Omental fat pad (tissue), 4 donors: ENCODE measurements around the gene IFFO2. TPM values are rescaled to one million over a fixed set of nuclear protein-coding genes. Genes with fewer than 3 reads are reported as not detected.

Experiments
- ATAC-seq: fragments of 150-250 bp; one replicate; pipeline ENCODE4 v1.9.1; 2016; ENCODE audit warnings: mild to moderate bottlenecking, moderate library complexity; ENCODE audit not compliant: low FRiP score
- DNase-seq: peaks from one replicate; pipeline ENCODE4 v3.0.0-alpha.2; 2019; ENCODE audit warnings: low spot score
- total RNA-seq, 4 donors: library from RNA; depleted of rRNA; stranded (reverse); fragments of >200 nt; gene quantifications; one replicate each; pipeline ENCODE4 v1.1.0, GENCODE V29; 2016
- TF ChIP-seq, protein P1 (sequence below), 3 donors: fragments of 450-650 bp; IDR thresholded peaks; one replicate each; pipeline ENCODE4 v1.5.1; 2016 to 2017; ENCODE audit warnings: antibody characterized with exemption in 3 of 3, mild to moderate bottlenecking in 3 of 3, moderate library complexity in 2 of 3

Gene IFFO2
- total RNA-seq, 4 donors from 2014 or later, result 2.3 to 12.9 (median 7.7) TPM

DNA sequence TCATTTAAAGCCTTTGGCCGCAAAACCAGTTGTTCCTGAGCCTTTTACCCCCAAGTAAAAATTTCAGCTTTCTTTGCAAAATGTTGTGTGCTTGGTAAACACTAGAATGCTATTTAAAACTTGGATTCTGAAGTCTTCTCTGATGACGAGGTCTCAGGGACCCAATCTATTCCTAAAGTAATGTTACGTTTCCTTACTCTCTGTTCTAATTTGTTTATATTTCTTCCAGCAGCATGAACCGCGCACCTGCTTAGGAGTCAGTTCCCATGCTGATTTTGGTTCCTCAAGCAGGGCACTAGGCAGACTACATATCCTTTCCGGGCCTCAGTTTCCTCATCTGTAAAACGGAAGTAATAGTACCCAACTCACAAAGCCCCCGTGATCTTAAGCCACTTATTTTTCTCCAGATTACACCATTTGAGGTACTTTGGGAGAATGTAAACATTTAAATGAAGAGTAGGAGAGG lies 53.2 kb downstream of the IFFO2 start:
- DNase-seq, result no peak
- TF ChIP-seq, protein P1, sequence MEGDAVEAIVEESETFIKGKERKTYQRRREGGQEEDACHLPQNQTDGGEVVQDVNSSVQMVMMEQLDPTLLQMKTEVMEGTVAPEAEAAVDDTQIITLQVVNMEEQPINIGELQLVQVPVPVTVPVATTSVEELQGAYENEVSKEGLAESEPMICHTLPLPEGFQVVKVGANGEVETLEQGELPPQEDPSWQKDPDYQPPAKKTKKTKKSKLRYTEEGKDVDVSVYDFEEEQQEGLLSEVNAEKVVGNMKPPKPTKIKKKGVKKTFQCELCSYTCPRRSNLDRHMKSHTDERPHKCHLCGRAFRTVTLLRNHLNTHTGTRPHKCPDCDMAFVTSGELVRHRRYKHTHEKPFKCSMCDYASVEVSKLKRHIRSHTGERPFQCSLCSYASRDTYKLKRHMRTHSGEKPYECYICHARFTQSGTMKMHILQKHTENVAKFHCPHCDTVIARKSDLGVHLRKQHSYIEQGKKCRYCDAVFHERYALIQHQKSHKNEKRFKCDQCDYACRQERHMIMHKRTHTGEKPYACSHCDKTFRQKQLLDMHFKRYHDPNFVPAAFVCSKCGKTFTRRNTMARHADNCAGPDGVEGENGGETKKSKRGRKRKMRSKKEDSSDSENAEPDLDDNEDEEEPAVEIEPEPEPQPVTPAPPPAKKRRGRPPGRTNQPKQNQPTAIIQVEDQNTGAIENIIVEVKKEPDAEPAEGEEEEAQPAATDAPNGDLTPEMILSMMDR (IDR thresholded peaks at IDR 0.05), result no peak
- no peak for ATAC-seq

DNA sequence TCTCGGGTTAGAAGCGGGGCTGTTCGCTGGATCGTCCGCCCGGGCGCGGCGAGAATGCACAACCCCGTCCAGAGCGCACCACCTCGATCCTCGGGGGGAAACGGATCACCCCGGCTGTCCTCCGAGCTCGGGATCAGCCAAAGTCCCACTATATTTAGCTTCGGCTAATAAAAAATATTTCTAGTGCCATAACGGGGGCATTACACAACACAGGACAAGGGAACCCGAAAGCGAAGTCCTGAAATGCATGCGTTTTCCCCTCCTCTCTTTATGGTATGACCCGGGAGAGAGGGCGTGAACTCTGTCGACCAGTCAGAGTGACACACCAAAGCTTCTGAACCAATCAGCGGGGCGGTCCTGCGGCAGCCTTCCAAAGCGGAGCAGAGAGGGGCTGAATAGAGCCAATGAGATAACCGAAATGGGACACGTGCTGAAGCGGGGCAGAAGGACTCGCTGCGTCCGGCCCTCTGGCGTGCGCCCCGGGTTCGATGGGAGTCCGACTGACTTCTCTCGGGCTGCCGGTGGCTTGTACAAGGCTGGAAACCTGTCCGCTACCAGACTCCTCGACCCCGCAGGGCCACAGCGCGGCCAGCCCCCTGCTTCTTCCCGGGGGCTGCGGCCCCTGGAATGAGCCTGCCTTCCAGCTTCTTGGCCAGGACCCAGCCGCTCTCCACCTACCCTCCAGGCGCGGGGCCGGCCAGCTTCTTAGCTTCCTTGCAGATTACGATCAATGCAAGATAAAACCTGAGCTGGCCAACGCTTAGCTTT lies 53.8 kb downstream of the IFFO2 start, which contains the start of gene ALDH4A1:
ALDH4A1 (minus strand) TSS at position 33 of the 768 bp plus-strand sequence; CDS start at position 1, 32 bp downstream.
- DNase-seq, result peak; percentile 78
- TF ChIP-seq, protein P1 (IDR thresholded peaks at IDR 0.05), result no peak
- ATAC-seq, result peak; percentile 98

DNA sequence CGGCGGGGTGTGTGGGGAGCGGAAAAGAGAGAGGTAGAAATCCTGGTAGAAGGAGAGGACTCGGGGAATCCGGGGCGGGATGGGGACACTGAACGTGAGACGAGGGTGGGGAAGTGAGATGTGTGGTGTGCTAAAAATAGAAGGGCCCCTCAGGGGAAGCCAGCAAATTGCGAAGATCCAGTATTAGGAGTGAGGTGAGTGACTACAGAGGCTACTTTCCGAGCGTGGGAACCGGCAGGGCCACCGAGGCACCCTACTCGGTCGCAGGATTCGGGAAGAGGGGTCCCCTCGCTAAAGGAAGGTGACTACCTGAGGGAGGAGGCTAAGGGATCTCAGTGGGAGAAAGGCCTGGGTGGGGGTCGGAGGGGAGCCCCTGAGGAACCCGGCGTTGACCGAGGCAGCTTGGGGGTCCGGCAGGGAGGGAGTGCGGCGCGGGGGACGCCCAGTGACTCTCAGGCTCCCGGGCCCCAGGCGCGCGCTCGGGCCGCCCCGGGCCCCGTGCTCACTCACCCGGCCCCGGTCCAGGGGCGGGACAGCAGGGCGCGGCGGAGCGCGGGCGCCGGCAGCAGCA lies 54.4 kb downstream of the IFFO2 start:
- ATAC-seq (no peak), DNase-seq (no peak)
- TF ChIP-seq, protein P1 (IDR thresholded peaks at IDR 0.05), result no peak

DNA sequence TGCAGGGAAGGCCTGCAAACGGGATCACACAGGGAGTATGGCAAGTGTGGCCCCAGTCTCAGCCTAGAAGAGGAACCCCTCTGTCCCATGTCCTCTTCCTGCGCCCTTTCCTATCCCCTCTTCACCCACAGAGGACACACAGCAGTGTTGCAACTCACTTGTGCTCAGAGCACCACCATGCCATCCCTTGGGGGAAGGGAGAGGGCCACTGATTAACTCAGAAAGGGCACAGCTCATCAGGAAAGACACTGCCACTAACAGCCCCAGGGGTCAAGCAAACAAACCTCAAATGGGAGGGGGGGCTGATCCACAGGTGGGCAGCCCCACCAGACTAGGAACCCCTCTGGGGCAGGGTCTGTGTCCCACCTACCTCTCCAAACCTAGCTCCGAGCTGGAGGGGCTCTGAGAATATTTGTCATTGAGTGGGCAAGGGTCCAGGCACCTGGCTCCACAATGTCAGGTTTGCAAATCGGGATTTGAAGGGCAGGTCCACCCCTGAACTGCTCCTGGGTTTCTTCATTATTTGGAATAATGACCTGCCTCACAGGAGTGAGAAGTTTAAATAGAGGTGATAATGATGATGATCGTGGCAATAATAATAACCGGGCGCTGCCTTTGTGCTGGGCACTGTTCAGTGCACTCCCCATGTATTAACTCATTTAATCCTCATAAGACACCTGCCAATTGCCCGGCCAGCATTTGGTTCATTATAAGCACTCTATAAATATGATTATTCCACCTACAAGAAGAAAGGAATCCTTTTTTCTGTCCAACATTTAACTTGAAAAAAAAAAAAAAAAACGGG lies 55.1 kb downstream of the IFFO2 start:
- TF ChIP-seq, protein P1 (IDR thresholded peaks at IDR 0.05), result no peak
- ATAC-seq, result no peak
- DNase-seq, result no peak

DNA sequence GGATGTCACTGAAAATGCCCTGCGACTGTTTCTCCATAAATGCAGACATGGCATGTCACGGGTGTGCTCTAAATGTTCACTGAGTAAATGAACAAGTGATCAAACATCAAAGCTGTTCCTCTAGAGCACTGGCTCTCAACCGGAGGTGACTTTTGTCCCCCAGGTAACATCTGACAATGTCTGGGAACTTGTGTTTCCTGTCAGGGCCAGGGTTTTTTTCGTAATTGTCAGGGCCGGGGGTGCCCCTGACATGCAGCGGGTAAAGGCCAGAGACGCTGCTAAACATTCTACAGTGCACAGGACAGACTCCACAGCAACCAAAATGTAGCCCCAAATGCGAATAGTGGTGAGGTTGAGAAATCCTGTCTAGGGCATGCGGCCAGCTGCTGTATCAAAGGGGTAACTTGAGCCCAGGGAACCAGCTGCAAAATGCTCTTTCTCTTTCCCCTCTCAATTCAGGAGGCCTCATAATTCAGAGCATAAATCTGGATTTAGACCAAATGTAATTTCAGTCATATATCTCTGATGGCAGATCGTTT lies 56.1 kb downstream of the IFFO2 start:
- ATAC-seq (no peak), DNase-seq (no peak)
- TF ChIP-seq, protein P1 (IDR thresholded peaks at IDR 0.05), result no peak

DNA sequence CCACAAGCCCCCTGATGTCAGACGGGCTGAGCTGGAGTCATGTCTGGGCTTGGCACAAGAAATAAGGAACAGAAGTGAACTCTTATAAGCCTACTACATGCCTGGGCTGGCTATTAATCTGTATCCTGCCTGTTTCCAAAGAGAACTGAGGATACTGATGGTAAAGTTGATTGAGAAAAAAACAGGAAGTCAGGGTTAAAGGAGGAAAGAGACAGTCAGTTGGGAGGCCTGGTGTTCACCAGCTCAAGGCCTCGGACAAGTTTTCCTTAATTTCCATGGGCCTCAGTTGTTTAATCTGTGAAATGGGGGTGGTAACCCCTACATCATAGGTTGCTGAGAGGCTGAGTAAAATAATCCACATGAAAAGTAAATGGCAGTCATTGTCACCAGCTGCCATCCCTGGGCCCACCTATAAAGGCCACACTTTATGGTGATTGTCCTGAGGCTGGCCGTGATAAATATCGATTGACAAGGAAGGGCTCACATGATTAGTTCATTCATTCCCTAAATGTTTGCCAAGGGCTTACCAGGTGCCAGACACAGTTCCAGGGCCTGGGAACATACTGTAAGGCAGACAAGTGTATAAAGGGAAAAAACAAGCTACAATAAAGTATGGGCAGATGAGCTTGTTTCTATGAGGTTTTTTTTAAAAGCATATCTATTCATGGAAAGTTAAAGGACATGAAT lies 57.0 kb downstream of the IFFO2 start:
- DNase-seq, result no peak
- ATAC-seq, result no peak
- TF ChIP-seq, protein P1 (IDR thresholded peaks at IDR 0.05), result no peak
